K562 (cell line): ENCODE measurements around the gene MYO3B. TPM values are rescaled to one million over a fixed set of nuclear protein-coding genes. Genes with fewer than 3 reads are reported as not detected.

Experiments used
- CC2D1A ChIP-seq: fragments of 450-650 bp; IDR thresholded peaks from 2 replicates; pipeline ENCODE4 v1.6.1; 2017; ENCODE audit warnings: mild to moderate bottlenecking
- FOXP4 ChIP-seq: sonication (generic); formaldehyde crosslinking; IDR thresholded peaks from 2 replicates; pipeline ENCODE4 v1.8.0; 2022; ENCODE audit warnings: mild to moderate bottlenecking, missing genetic modification reagents, borderline replicate concordance
- HNRNPK ChIP-seq: fragments of 200-400 bp; formaldehyde crosslinking; IDR thresholded peaks from one replicate; pipeline ENCODE4 v1.6.1; 2018; ENCODE audit warnings: mild to moderate bottlenecking, low read depth, low read length; ENCODE audit not compliant: poor library complexity, severe bottlenecking
- ID3 ChIP-seq, 2 experiments: fragments of 250-450 bp in 1 of 2; fragments of 450-650 bp in 1 of 2; sonication (Bioruptor Pico) in 1 of 2; IDR thresholded peaks; 2 replicates each; pipeline versions ENCODE4 v1.6.1 to v1.8.0; 2016 to 2021; ENCODE audit warnings: mild to moderate bottlenecking in 2 of 2, moderate library complexity in 2 of 2, missing compliant biosample characterization in 1 of 2, missing genetic modification characterization in 1 of 2
- KLF6 ChIP-seq: fragments of 250-450 bp; sonication (Bioruptor Pico); IDR thresholded peaks from 2 replicates; pipeline ENCODE4 v1.4.0; 2020; ENCODE audit warnings: mild to moderate bottlenecking, moderate library complexity, borderline replicate concordance
- NFIX ChIP-seq: fragments of 250-450 bp; sonication (Bioruptor Pico); IDR thresholded peaks from 2 replicates; pipeline ENCODE4 v1.4.0; 2020; ENCODE audit warnings: low read depth, mild to moderate bottlenecking, moderate library complexity
- PHB2 ChIP-seq: fragments of 450-650 bp; IDR thresholded peaks from 2 replicates; pipeline ENCODE4 v1.6.1; 2017; ENCODE audit warnings: low read depth
- PHF20 ChIP-seq: fragments of 450-650 bp; IDR thresholded peaks from 2 replicates; pipeline ENCODE4 v1.6.1; 2018; ENCODE audit not compliant: partially characterized antibody
- POU5F1 ChIP-seq: fragments of 150-350 bp; IDR thresholded peaks from 2 replicates; pipeline ENCODE4 v1.6.1; 2014; ENCODE audit warnings: borderline replicate concordance, low read length, low read depth, mild to moderate bottlenecking; ENCODE audit not compliant: partially characterized antibody
- RBM17 ChIP-seq: fragments of 200-400 bp; formaldehyde crosslinking; IDR thresholded peaks from 2 replicates; pipeline ENCODE4 v1.6.1; 2017; ENCODE audit warnings: low read depth, mild to moderate bottlenecking, low read length, borderline replicate concordance
- ZNF436 ChIP-seq: fragments of 250-450, 450-650 bp; sonication (Bioruptor Pico); formaldehyde crosslinking; IDR thresholded peaks from 2 replicates; pipeline ENCODE4 v1.7.0; 2020; ENCODE audit warnings: mild to moderate bottlenecking
- ZNF561 ChIP-seq: fragments of 450-650 bp; formaldehyde crosslinking; conservative IDR thresholded peaks from 2 replicates; pipeline ENCODE4 v1.4.0; 2020; ENCODE audit warnings: mild to moderate bottlenecking, moderate library complexity
- ZNF584 ChIP-seq: fragments of 200-800 bp; sonication (Bioruptor generic); IDR thresholded peaks from 2 replicates; pipeline ENCODE4 v1.6.1; 2016; ENCODE audit warnings: low read depth, mild to moderate bottlenecking, missing genetic modification characterization, missing compliant biosample characterization
- polyA plus RNA-seq, 8 experiments: library from polyadenylated mRNA; depleted of rRNA in 4 of 8; stranded (reverse) in 5 of 8; unstranded in 3 of 8; fragments of >200 nt; fragmentation: Nextera tagmentation in 2 of 8; fragmentation: Illumina TruSeq in 1 of 8; extraction: Ambion mirVana in 2 of 8; extraction: Trizol in 1 of 8; gene quantifications; 2 replicates each; pipeline versions ENCODE4 v1.2.1 to v1.2.3, GENCODE V29; 2011 to 2014; ENCODE audit warnings: inconsistent platforms in 1 of 8, missing spikeins in 1 of 8
- total RNA-seq, 7 experiments: library from RNA; depleted of rRNA in 6 of 7; stranded (reverse); fragments of >200 nt in 6 of 7; fragmentation: Illumina TruSeq in 2 of 7; extraction: Trizol in 2 of 7; gene quantifications; 2 replicates each; pipeline versions ENCODE4 v1.2.1 to v1.2.3, GENCODE V29; 2011 to 2021; ENCODE audit warnings: low replicate concordance in 1 of 7
- TF ChIP-seq, protein P1 (sequence below): fragments of 250-450 bp; sonication (Bioruptor Pico); IDR thresholded peaks from 2 replicates; pipeline ENCODE4 v1.8.0; 2022; ENCODE audit warnings: moderate library complexity, mild to moderate bottlenecking, inconsistent platforms

Gene MYO3B
- total and polyA plus RNA-seq, 9 of the 15 experiments (the other 6 are each of a cell fraction or from before 2014, with no cell fraction given): 2.7 to 6.5 (median 3.6) TPM

GRCh38 chr2:170236680-170237047, 58.7 kb downstream of the MYO3B start (continued):
- TF ChIP-seq ZNF561 (CRISPR knock-in tag) (no peak), NFIX (CRISPR knock-in tag) (no peak), ID3 (CRISPR knock-in tag; IDR thresholded peaks at IDR 0.05) (no peak), ID3 (tag; IDR thresholded peaks at IDR 0.05) (peak; percentile 81; the same call in 1 of the 2 replicates), HNRNPK (no peak), ZNF584 (CRISPR knock-in tag) (no peak), PHB2 (no peak), RBM17 (no peak), CC2D1A (no peak), ZNF436 (CRISPR knock-in tag) (no peak), POU5F1 (no peak), KLF6 (peak; percentile 58; the same call in 1 of the 2 replicates), FOXP4 (CRISPR knock-in tag) (no peak), PHF20 (no peak)
- TF ChIP-seq, protein P1, sequence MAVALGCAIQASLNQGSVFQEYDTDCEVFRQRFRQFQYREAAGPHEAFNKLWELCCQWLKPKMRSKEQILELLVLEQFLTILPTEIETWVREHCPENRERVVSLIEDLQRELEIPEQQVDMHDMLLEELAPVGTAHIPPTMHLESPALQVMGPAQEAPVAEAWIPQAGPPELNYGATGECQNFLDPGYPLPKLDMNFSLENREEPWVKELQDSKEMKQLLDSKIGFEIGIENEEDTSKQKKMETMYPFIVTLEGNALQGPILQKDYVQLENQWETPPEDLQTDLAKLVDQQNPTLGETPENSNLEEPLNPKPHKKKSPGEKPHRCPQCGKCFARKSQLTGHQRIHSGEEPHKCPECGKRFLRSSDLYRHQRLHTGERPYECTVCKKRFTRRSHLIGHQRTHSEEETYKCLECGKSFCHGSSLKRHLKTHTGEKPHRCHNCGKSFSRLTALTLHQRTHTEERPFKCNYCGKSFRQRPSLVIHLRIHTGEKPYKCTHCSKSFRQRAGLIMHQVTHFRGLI (CRISPR knock-in tag): no peak
